Bronchial epithelial cell (primary cell): ENCODE measurements around the gene EFHD1. TPM values are rescaled to one million over a fixed set of nuclear protein-coding genes. Genes with fewer than 3 reads are reported as not detected.

Experiments used
- DNase-seq: peaks from one replicate; pipeline ENCODE4 v3.0.0-alpha.2; 2010; ENCODE audit warnings: low read depth
- FAIRE-seq: peaks from 2 replicates; lab custom pipeline; 2011; peaks lifted over from hg19 to GRCh38; lab: Jason Lieb, UNC
- H3K27me3 ChIP-seq: 2 replicates; pipeline ENCODE4 v1.5.1; 2011; ENCODE audit warnings: low read length; ENCODE audit not compliant: control insufficient read depth, insufficient read depth
- H3K36me3 ChIP-seq: 2 replicates; pipeline ENCODE4 v1.5.1; 2011; ENCODE audit warnings: low read length; ENCODE audit not compliant: control insufficient read depth, insufficient read depth
- H3K4me3 ChIP-seq: 2 replicates; pipeline ENCODE4 v1.5.1; 2011; ENCODE audit warnings: mild to moderate bottlenecking, low read depth, low read length, control low read depth
- CTCF ChIP-seq: IDR thresholded peaks from 2 replicates; pipeline ENCODE4 v1.5.1; 2011; ENCODE audit warnings: mild to moderate bottlenecking, moderate library complexity, low read length, control low read depth, inconsistent platforms; ENCODE audit not compliant: insufficient read depth, severe bottlenecking
- total RNA-seq: library from RNA; depleted of rRNA; stranded (reverse); fragments of >200 nt; gene quantifications from 2 replicates; pipeline ENCODE4 v1.2.1, GENCODE V29; 2014

Gene EFHD1
- total RNA-seq, 1 donor from 2014 or later = not detected

- TF ChIP-seq CTCF = no peak
- no peak for DNase-seq
- Histone ChIP-seq H3K36me3 (no peaks in the 10 kb centered on the region), H3K27me3 (no peaks in the 10 kb centered on the region), H3K4me3 (no peak overlapping the region)
- FAIRE-seq = no peak
Measured at GRCh38 chr2:232622563-232622962, 10.8 kb upstream of the EFHD1 start.

GRCh38 chr2:232623768-232624765, 9.3 kb upstream of the EFHD1 start:
- peak; percentile 48 for DNase-seq
- no peak for FAIRE-seq
- TF ChIP-seq CTCF = no peak
- Histone ChIP-seq H3K27me3 (peaks cover 1% of the 10 kb centered on the region), H3K36me3 (no peaks in the 10 kb centered on the region), H3K4me3 (no peak overlapping the region)

DNA sequence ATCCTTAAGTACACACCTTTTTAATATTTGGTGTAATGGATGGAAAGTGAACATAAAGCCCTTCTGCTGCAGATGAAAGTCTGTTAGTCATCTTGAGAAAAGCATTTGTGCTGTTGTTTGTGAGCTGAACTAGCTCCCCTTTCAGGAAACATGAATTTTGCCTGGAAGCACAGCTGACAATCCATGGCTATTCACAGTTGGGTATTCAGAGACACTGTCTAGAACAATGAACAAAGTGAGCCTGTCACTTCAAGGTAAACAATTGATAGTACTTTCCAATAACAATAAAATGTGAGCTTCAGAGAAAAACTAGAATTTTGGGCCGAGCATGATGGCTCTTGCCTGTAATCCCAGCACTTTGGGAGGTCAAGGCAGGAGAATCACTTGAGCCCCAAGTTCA, 6.8 kb upstream of the EFHD1 start:
- Histone ChIP-seq H3K36me3 (no peaks in the 10 kb centered on the region), H3K4me3 (no peak overlapping the region), H3K27me3 (peaks cover 1% of the 10 kb centered on the region)
- no peak for TF ChIP-seq CTCF
- FAIRE-seq (no peak), DNase-seq (no peak)

- Histone ChIP-seq H3K27me3 (peaks cover 10% of the 10 kb centered on the region), H3K4me3 (no peak overlapping the region), H3K36me3 (no peaks in the 10 kb centered on the region)
- no peak for FAIRE-seq
- TF ChIP-seq CTCF = no peak
- no peak for DNase-seq
Measured at GRCh38 chr2:232628466-232629128, 4.8 kb upstream of the EFHD1 start.

DNA sequence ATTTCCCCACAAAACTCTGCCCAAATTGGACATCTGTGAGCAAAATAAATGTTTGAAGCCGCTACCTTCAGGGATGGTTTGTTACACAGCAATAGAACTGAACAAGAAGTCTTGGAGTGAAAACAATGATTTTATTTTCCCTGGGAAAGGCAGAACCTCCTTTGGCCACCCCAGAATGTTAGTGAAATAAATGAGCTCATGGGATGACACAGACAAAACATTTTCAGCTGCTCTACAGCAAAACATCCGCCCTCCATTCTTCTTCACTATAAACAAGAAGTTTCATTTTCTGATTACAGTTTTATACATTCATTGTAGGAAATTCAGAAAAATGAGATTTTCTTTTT, 4.3 kb upstream of the EFHD1 start:
- peaks cover 14% of the 10 kb centered on the region for H3K27me3 ChIP-seq
- H3K4me3 ChIP-seq = no peak overlapping the region
- no peak for TF ChIP-seq CTCF
- DNase-seq (no peak), FAIRE-seq (no peak)
- H3K36me3 ChIP-seq = no peaks in the 10 kb centered on the region
